Measurements from ENCODE around the gene POTEH.
"Not testable (repeated sequence)": the region's sequence is repeated elsewhere in the genome, so short reads cannot be mapped to it uniquely, and the experiment has no call there.

DNA sequence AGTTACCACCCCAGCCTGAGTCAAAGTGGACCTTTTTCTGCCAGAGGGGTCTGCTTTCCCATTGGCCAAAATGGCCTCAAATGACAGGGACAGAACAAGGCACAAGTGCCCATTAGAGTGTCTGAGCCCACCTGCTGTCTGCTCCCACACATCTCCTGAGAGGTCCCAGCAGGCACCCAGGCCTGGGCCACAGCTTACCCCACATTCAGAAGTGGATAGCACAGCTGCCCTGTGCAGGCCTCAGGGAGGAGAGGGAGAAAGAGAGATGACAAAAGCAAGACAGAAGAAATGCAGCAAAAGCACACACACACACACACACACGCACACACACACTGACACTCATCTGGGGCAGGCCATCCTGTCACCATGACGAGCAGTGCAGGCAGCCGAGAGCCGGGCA lies 4.2 kb upstream of the POTEH start:
- not testable (repeated sequence) for TF ChIP-seq POLR2A (IDR thresholded peaks at IDR 0.05; ENCODE audit: low read length); ELK1 (IDR thresholded peaks at IDR 0.05; ENCODE audit: low read depth, low read length); CTCF (IDR thresholded peaks at IDR 0.05); HOXA7 (CRISPR knock-in tag; IDR thresholded peaks at IDR 0.05); POLR2AphosphoS2 (conservative IDR thresholded peaks at IDR 0.05; ENCODE audit: low read length)
- TF ChIP-seq, protein P1, sequence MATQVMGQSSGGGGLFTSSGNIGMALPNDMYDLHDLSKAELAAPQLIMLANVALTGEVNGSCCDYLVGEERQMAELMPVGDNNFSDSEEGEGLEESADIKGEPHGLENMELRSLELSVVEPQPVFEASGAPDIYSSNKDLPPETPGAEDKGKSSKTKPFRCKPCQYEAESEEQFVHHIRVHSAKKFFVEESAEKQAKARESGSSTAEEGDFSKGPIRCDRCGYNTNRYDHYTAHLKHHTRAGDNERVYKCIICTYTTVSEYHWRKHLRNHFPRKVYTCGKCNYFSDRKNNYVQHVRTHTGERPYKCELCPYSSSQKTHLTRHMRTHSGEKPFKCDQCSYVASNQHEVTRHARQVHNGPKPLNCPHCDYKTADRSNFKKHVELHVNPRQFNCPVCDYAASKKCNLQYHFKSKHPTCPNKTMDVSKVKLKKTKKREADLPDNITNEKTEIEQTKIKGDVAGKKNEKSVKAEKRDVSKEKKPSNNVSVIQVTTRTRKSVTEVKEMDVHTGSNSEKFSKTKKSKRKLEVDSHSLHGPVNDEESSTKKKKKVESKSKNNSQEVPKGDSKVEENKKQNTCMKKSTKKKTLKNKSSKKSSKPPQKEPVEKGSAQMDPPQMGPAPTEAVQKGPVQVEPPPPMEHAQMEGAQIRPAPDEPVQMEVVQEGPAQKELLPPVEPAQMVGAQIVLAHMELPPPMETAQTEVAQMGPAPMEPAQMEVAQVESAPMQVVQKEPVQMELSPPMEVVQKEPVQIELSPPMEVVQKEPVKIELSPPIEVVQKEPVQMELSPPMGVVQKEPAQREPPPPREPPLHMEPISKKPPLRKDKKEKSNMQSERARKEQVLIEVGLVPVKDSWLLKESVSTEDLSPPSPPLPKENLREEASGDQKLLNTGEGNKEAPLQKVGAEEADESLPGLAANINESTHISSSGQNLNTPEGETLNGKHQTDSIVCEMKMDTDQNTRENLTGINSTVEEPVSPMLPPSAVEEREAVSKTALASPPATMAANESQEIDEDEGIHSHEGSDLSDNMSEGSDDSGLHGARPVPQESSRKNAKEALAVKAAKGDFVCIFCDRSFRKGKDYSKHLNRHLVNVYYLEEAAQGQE (IDR thresholded peaks at IDR 0.05) = not testable (repeated sequence)
